Caco-2 (cell line): ENCODE measurements around the gene SOX1. TPM values are rescaled to one million over a fixed set of nuclear protein-coding genes. Genes with fewer than 3 reads are reported as not detected.

Experiments
- BruUV-seq: library from RNA; stranded (reverse); fragments of 400-500 nt; replicated peaks from 2 replicates; lab custom pipeline; 2021; lab: Mats Ljungman, UMichigan
- CTCF ChIA-PET: fragments of 300-600 bp; sonication (Branson Sonifier 250); formaldehyde crosslinking; loops from one replicate; lab custom pipeline; 2022; ENCODE audit warnings: antibody characterized with exemption; lab: Charles Lee
- POLR2A ChIA-PET: fragments of 300-600 bp; sonication (Branson Sonifier 250); formaldehyde crosslinking; loops from one replicate; lab custom pipeline; 2022; ENCODE audit warnings: antibody characterized with exemption; lab: Charles Lee
- DNase-seq, 2 experiments: peaks; one replicate each; pipeline versions ENCODE4 v3.0.0 to v3.0.0-alpha.2; 2020 to 2022
- H3K27me3 ChIP-seq: replicated peaks from 2 replicates; pipeline ENCODE4 v1.6.0; 2011; ENCODE audit warnings: low read length; ENCODE audit not compliant: control insufficient read depth, insufficient read depth
- H3K36me3 ChIP-seq: 2 replicates; pipeline ENCODE4 v1.5.1; 2011; ENCODE audit warnings: low read length; ENCODE audit not compliant: control insufficient read depth, insufficient read depth
- H3K4me1 ChIP-seq: fragments of 250-450 bp; sonication (Bioruptor Pico); 2 replicates; pipeline ENCODE4 v1.5.1; 2020; ENCODE audit warnings: mild to moderate bottlenecking
- H3K4me3 ChIP-seq: 2 replicates; pipeline ENCODE4 v1.5.1; 2011; ENCODE audit warnings: low read depth, mild to moderate bottlenecking, control low read depth, low read length
- H3K9me3 ChIP-seq: fragments of 250-450 bp; sonication (Bioruptor Pico); 2 replicates; pipeline ENCODE4 v1.5.1; 2020; ENCODE audit warnings: mild to moderate bottlenecking, moderate library complexity
- H3K27ac Mint-ChIP-seq: one replicate; pipeline ENCODE4 v1.8.0; 2022; ENCODE audit warnings: mixed read lengths; ENCODE audit not compliant: unreplicated experiment
- H3K27me3 Mint-ChIP-seq: one replicate; pipeline ENCODE4 v1.8.0; 2022; ENCODE audit warnings: mixed read lengths; ENCODE audit not compliant: insufficient read depth, unreplicated experiment
- H3K36me3 Mint-ChIP-seq: one replicate; pipeline ENCODE4 v1.8.0; 2022; ENCODE audit warnings: mild to moderate bottlenecking, mixed read lengths; ENCODE audit not compliant: insufficient read depth, unreplicated experiment
- H3K4me1 Mint-ChIP-seq: one replicate; pipeline ENCODE4 v1.8.0; 2022; ENCODE audit warnings: low read depth, mixed read lengths; ENCODE audit not compliant: unreplicated experiment
- H3K4me3 Mint-ChIP-seq: one replicate; pipeline ENCODE4 v1.8.0; 2022; ENCODE audit warnings: mild to moderate bottlenecking, moderate library complexity, mixed read lengths; ENCODE audit not compliant: unreplicated experiment
- H3K9me3 Mint-ChIP-seq: one replicate; pipeline ENCODE4 v1.8.0; 2022; ENCODE audit warnings: mixed read lengths; ENCODE audit not compliant: unreplicated experiment
- CTCF ChIP-seq, 2 experiments: fragments of 200-600 bp in 1 of 2; IDR thresholded peaks; 1 replicate in 1 of 2; 2 replicates in 1 of 2; pipeline versions ENCODE4 v1.5.1 to v1.8.0; 2011 to 2022; ENCODE audit warnings: antibody characterized with exemption in 1 of 2, control low read depth in 1 of 2, inconsistent platforms in 1 of 2, low read depth in 1 of 2, low read length in 1 of 2, mild to moderate bottlenecking in 1 of 2, moderate library complexity in 1 of 2; ENCODE audit not compliant: insufficient read depth in 1 of 2, severe bottlenecking in 1 of 2, unreplicated experiment in 1 of 2
- intact Hi-C: fragments of 100-400 bp; cut with micrococcal nuclease; formaldehyde crosslinking; loops from one replicate; pipeline ENCODE4 v1.10.0; 2022; ENCODE audit not compliant: unreplicated experiment
- total RNA-seq: library from RNA; stranded (reverse); gene quantifications from 2 replicates; pipeline ENCODE4 v1.2.3, GENCODE V29; 2022

The SOX1 gene
- total RNA-seq, 1 experiment from 2014 or later, result 1.7 TPM

GRCh38 chr13:112061367-112062061 lies 5.4 kb upstream of the SOX1 start:
- H3K4me3 ChIP-seq, result no peak overlapping the region
- H3K9me3 ChIP-seq, result no peaks in the 10 kb centered on the region
- intact Hi-C loops, result no loop called here
- H3K27me3 Mint-ChIP-seq, result peaks cover 31% of the 10 kb centered on the region
- no peaks in the 10 kb centered on the region; the same call in 1 of the 2 replicates for H3K27me3 ChIP-seq
- no peak for TF ChIP-seq CTCF (IDR thresholded peaks at IDR 0.05; ENCODE audit: insufficient read depth in 1 of 2, low read depth in 1 of 2, low read length in 1 of 2, severe bottlenecking in 1 of 2, unreplicated experiment in 1 of 2)
- DNase-seq, result no peak
- H3K36me3 ChIP-seq, result no peaks in the 10 kb centered on the region
- POLR2A ChIA-PET, result interaction anchor here (0.5 kb wide), 1 partner anchor 38 kb away, joined by 4 read pairs; no protein-coding TSS in a partner anchor
- no TSS peak for BruUV-seq
- CTCF ChIA-PET, result no interaction called here
- 0 out of 2 replicates have a peak, but pooled peaks cover 3% of the 10 kb centered on the region for H3K4me1 ChIP-seq
- no peak overlapping the region for H3K27ac Mint-ChIP-seq
- H3K36me3 Mint-ChIP-seq, result no peaks in the 10 kb centered on the region
- H3K9me3 Mint-ChIP-seq, result no peaks in the 10 kb centered on the region
- no peak overlapping the region for H3K4me3 Mint-ChIP-seq
- H3K4me1 Mint-ChIP-seq, result no peaks in the 10 kb centered on the region

GRCh38 chr13:112062072-112062567 lies 4.8 kb upstream of the SOX1 start:
- no peak for TF ChIP-seq CTCF (IDR thresholded peaks at IDR 0.05; ENCODE audit: insufficient read depth in 1 of 2, low read depth in 1 of 2, low read length in 1 of 2, severe bottlenecking in 1 of 2, unreplicated experiment in 1 of 2)
- H3K36me3 ChIP-seq, result no peaks in the 10 kb centered on the region
- no peak for DNase-seq
- no peaks in the 10 kb centered on the region; the same call in 1 of the 2 replicates for H3K27me3 ChIP-seq
- no peak overlapping the region for H3K4me3 ChIP-seq
- 0 out of 2 replicates have a peak, but pooled peaks cover 3% of the 10 kb centered on the region for H3K4me1 ChIP-seq
- H3K27me3 Mint-ChIP-seq, result peaks cover 31% of the 10 kb centered on the region
- H3K9me3 ChIP-seq, result no peaks in the 10 kb centered on the region
- intact Hi-C loops, result no loop called here
- ChIA-PET CTCF (no interaction called here), POLR2A (no interaction called here)
- H3K4me1 Mint-ChIP-seq, result no peaks in the 10 kb centered on the region
- H3K36me3 Mint-ChIP-seq, result no peaks in the 10 kb centered on the region
- no peak overlapping the region for H3K4me3 Mint-ChIP-seq
- H3K27ac Mint-ChIP-seq, result no peak overlapping the region
- BruUV-seq, result no TSS peak
- no peaks in the 10 kb centered on the region for H3K9me3 Mint-ChIP-seq

GRCh38 chr13:112062571-112063570 lies 4.1 kb upstream of the SOX1 start:
- H3K4me3 Mint-ChIP-seq, result no peak overlapping the region
- H3K36me3 ChIP-seq, result no peaks in the 10 kb centered on the region
- no peak for TF ChIP-seq CTCF (IDR thresholded peaks at IDR 0.05; ENCODE audit: insufficient read depth in 1 of 2, low read depth in 1 of 2, low read length in 1 of 2, severe bottlenecking in 1 of 2, unreplicated experiment in 1 of 2)
- POLR2A ChIA-PET, result no interaction called here
- H3K9me3 ChIP-seq, result no peaks in the 10 kb centered on the region
- H3K9me3 Mint-ChIP-seq, result no peaks in the 10 kb centered on the region
- H3K27ac Mint-ChIP-seq, result no peak overlapping the region
- BruUV-seq, result no TSS peak
- H3K4me1 Mint-ChIP-seq, result no peaks in the 10 kb centered on the region
- H3K4me1 ChIP-seq, result 0 out of 2 replicates have a peak, but pooled peaks cover 3% of the 10 kb centered on the region
- intact Hi-C loops, result no loop called here
- CTCF ChIA-PET, result no interaction called here
- H3K27me3 Mint-ChIP-seq, result peaks cover 31% of the 10 kb centered on the region
- H3K36me3 Mint-ChIP-seq, result no peaks in the 10 kb centered on the region
- no peak overlapping the region for H3K4me3 ChIP-seq
- H3K27me3 ChIP-seq, result no peaks in the 10 kb centered on the region; the same call in 1 of the 2 replicates
- DNase-seq, result no peak
